ENCODE results near the gene IGFBP4.

The IGFBP4 gene

GRCh38 chr17:40471846-40472732 is 28.8 kb downstream of the IGFBP4 start:
- no peak for DNase-seq (ENCODE audit: low spot score)

DNA sequence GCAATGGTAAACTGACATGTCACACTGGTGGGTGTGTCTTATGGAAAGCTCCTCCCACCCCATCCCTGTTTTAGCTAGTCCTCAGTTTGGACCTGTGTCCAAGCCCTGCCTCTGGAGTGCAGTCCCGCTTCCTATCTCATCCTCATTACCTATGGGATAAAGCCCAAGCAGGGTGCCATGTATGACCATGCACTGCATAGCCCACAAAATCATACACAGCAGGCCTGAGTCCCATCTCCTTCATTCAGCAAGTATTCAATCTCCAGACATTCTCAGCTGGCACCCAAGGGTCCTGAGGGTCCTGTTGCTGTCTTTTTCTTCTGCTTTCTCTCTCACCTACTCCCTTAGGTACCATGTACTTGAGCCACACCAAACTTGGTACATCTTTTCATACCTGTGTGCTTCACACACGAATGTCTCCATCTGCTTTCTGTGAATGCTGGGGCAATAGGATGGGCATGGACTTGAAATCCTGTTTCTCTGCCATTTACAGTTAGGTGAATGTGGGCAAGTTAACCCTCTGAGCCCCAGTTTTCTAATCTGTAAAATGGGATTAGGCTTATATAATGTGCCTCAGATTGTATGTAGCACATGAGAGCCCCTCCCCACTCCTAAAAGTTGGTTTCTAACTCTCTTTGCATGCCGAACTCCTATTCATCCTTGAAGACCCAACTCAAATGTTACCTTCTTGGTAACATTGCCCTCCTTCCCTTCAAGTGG is 29.6 kb downstream of the IGFBP4 start:
- no peak for DNase-seq (ENCODE audit: low spot score)

- no peak for DNase-seq (ENCODE audit: low spot score)
These were observed 30.5 kb downstream of the IGFBP4 start for GRCh38 chr17:40473573-40474365.

GRCh38 chr17:40474419-40475002 is 31.3 kb downstream of the IGFBP4 start:
- no peak for DNase-seq (ENCODE audit: low spot score)

- no peak for DNase-seq (ENCODE audit: low spot score)
These were observed 32.1 kb downstream of the IGFBP4 start for GRCh38 chr17:40475234-40475908.

DNA sequence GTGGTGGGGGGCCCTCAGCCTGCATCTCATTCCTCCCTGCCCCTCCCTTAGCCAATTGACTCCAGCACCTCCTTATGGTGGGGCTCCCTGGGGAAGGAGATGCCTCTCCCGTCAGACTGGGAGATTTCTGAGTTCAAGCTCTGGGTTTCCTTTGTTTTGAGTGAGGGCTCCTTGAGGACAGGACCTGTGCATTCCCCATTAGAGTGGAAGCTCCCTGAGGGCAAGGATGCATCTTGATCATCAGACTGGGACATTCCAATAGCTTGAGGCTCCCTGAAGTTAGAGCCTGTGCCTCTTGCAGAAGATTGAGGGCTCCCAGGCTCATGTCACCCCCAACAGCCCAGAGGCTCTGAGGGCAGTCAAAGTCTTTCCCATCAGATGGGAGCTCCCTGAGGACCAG is 34.5 kb downstream of the IGFBP4 start:
- no peak for DNase-seq (ENCODE audit: low spot score)

- no peak for DNase-seq (ENCODE audit: low spot score)
These were observed 35.2 kb downstream of the IGFBP4 start for GRCh38 chr17:40478486-40478885.

DNA sequence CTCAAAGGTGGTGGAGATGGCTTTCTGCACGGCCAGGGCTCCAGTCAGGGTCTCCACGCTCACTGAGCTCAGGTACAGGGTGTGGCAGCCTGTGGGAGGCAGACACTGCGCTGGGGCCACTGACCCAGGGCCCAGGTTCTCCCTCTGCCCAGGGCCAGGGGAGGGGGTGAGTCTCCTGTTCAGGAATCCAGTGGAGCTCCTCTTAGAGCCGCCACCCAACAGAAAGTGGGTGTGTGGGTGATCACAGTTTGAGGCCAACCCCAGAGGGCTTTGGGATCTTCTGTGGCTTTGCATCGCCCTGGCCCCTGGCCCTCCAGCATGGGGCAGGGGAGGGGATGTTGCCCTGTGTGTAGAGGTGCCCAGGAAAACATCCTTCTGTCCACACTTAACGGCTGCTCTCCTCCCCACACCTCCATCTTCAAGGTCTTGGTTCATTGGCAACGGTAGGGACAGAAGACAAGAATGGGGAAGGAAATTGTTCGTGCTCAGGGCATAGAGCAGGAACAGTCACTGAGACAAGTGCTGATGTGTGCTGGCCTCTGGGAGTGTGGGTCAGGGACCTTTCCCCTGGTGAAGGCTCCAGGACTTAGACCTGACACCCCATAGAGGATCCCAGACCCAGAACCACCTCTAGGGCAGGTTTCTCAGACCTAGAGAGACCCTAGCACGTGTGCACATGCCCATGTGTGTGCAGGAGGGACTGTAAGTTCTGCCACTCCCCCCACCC is 36.7 kb downstream of the IGFBP4 start:
- DNase-seq (ENCODE audit: low spot score), result no peak

DNA sequence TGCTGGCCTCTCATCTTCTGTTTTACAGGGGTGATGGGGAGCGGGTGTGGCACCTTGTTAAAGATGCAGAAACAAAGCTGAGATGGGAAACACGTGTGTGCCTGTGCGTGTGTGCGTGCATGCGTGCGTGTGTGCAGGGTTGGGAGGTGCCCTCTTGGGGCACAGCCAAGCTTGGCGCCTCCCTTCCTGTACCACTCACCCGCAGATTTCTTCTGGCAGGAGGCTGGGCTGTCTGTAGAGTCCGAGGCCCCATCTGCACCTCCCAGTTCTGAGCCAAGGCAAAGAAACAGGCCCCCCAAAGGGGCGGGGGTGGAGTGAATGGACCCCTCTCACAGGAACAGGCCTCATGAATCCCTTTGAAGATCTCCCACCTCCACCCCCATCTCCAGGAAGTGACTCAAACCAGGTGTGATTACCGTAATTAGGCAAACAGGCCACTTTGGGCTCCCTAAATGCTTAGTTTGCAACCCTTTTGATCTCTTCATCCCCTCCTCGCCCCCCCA is 37.3 kb downstream of the IGFBP4 start:
- DNase-seq (ENCODE audit: low spot score), result peak; percentile 84

DNA sequence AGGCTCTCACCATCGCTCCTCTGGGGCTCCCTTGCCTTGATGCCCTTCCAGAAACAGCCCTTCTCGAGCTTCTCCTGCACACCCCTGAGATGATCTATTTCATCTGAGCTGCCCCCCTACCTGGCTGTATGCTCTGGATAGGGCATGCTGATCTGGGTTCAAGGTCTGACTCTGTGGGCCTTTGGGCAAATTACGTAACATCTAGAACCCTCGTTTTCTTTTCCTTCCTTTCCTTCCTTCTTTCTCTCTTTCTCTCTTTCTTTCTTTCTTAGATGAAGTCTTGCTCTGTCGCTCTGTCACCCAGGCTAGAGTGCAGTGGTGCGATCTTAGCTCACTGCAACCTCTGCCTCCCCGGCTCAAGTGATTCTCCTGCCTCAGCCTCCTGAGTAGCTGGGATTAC is 37.9 kb downstream of the IGFBP4 start:
- no peak for DNase-seq (ENCODE audit: low spot score)

- DNase-seq (ENCODE audit: low spot score), result no peak
These were observed 39.5 kb downstream of the IGFBP4 start for GRCh38 chr17:40482722-40483121.

GRCh38 chr17:40483679-40484078 is 40.4 kb downstream of the IGFBP4 start:
- DNase-seq (ENCODE audit: low spot score), result no peak

DNA sequence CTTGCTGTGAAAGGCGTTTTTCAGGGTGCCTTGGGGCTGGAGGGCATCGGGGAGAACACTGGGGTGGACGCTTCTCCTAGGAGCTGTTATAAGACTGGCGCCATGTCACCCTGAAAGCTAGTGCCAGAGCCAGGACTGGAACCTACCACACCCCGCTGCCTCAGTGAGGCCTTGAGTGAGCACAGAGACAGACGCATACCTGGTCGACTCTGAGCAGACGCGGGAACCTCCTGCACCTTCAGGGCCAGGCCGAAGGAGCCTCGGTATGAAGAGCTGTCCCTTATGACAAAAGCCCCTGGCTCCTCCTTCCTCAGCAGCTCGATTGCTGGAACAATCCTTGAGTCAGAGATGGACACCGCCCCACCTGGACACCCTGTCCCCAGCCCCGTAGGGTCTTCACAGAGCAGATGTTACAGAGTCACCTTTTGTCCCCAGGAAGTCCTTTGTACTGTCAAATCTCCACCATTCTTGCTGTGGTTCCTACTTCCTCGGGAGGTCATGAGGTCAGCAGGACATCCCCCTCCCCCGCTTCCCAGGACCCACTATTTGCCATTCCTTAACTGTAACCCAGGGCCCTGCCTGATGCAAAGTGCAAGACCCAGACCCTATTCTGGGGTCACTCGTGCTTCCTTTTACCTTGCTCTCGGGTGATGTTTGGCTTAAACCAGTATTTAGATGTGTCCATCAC is 41.2 kb downstream of the IGFBP4 start:
- no peak for DNase-seq (ENCODE audit: low spot score)

GRCh38 chr17:40484973-40485530 is 41.8 kb downstream of the IGFBP4 start:
- no peak for DNase-seq (ENCODE audit: low spot score)

- peak; percentile 28 for DNase-seq (ENCODE audit: low spot score)
These were observed 42.7 kb downstream of the IGFBP4 start for GRCh38 chr17:40485851-40486521.

DNA sequence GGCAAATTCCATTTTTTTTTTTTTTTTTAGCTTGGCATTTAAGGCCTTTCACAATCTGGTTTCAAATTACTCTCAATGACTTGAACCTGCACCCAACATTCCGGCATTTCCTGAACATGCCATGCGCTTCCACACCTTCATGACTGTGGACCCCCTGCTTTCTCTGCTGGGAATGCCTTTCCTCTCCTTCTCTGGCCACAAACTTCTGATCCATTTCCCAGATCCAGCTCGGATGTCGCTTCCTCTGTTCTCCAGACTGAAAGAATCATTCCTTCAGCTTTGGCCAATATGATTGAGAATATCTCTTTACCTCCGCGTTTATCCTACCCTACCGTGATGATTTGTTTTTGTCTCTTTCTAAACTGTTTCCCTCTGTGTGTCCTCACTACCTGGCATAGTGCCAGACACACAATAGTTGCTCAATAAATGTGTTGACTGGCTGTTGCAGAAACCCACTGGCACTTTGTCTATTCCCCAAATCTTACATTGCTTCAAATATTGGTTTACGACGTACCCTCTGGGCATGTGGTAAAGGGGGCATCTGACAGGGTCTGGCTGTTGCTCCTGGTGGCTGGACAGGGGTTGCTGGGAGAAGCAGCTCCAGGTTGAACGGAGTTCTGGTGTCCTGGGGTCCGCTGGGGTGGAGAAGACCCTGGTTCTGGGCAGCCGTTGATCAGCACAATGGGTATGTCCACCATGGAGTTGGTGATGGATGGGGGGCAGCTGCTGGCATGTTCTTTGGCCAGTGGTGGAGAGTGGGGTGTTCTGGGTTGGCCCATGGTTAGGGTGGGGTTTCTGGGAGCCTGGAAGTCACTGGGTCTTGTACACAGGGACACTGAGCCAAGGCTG is 43.5 kb downstream of the IGFBP4 start:
- DNase-seq (ENCODE audit: low spot score), result no peak

DNA sequence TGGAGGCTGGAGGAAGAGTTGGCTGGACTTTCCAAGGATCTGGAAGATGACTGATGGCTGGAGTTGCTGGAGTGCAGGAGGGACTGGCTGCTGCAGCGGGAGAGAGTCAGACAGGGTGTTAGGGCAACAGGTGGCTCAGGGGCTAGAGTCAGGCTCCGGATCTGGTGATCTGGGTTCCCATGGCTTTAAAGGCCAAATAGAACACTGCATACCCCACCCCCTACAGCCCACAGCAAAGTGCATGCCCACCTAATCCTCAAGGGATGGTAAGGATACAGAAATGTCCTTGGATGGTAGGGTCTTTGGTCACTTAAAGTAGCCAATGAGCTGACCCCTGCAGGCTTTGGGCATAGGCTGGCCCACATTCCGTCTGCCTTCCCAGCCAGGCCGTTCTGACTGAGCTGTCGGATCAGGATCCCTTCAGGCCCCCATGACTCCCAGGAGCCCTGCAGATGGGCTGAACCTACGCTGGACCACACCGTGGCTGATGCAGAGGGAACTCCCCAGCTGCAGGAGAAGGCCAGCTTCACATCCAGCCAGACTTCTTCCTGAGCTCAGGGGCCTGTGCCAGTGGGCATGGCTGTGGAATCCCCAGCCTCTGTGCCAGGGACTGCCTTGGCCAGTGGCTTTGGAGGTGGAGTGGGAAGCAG is 44.2 kb downstream of the IGFBP4 start:
- no peak for DNase-seq (ENCODE audit: low spot score)

Measured in CD4-positive, alpha-beta T cell treated with Interleukin-15 for 4 hours (primary cell).